Heart left ventricle (tissue), 13 donors: ENCODE measurements around the gene PRSS21.

Source experiments
- POLR2A ChIP-seq, 2 donors: fragments of 450-650 bp; IDR thresholded peaks; one replicate each; pipeline ENCODE4 v1.6.1; 2017; ENCODE audit warnings: antibody characterized with exemption in 2 of 2, mild to moderate bottlenecking in 2 of 2, moderate library complexity in 2 of 2
- TF ChIP-seq, protein P1 (sequence below), 12 donors: fragments of 200-600 bp; sonication (generic) in 4 of 12; IDR thresholded peaks; one replicate each; pipeline versions ENCODE4 v1.5.0 to v1.8.0; 2018 to 2022; ENCODE audit warnings: antibody characterized with exemption in 12 of 12, mild to moderate bottlenecking in 5 of 12
- donor health status: ischemic (EF 13 %, LVEDD 7.1; RV severe dilation, severe dysfunction).
- donor health status: DM: no; HTN: yes; CAD: no.
- donor health status: DM: no; HTN: no; CAD: no.
- donor health status: ischemic (EF 25% LVEDD 6.9; RV normal size, moderate dysfunction).
- donor health status: ischemic (EF 25% LVEDD 5.7; RV mildly dilated, moderate dysfunction).
- donor health status: ischemic (EF 35%, LVEDD 5.7; RV mildly dilated, moderate dysfunction).
- donor health status: nonischemic (EF 11% LVEDD 7.7; RV severe dilation, severe dysfunction).
- donor health status: DM: yes; HTN: yes; CAD: no.
- donor health status: PGD.
- donor health status: ischemic (EF 29% LVEDD 5.4; RV normal size, mild dysfunction).
- donor health status: nonischemic (EF 23%, LVEDD 6.1; RV moderate dilation, normal function).

DNA sequence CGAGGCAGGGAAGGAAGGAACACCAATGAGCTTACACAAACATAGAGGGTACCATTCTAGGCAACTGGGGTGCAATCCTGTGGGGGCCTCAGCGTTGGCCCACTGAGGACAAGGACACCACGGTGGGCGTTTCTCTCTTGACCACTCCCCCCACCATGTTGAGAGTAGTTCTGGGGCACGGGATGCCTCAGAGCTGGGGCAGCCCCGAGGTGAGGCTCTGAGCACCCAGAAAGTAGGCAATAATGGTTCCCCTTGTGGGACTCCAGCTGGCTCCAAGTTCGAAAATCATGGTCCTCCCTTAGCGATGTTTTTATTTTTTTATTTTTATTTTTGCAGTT, 5.1 kb downstream of the PRSS21 start:
- TF ChIP-seq, protein P1, sequence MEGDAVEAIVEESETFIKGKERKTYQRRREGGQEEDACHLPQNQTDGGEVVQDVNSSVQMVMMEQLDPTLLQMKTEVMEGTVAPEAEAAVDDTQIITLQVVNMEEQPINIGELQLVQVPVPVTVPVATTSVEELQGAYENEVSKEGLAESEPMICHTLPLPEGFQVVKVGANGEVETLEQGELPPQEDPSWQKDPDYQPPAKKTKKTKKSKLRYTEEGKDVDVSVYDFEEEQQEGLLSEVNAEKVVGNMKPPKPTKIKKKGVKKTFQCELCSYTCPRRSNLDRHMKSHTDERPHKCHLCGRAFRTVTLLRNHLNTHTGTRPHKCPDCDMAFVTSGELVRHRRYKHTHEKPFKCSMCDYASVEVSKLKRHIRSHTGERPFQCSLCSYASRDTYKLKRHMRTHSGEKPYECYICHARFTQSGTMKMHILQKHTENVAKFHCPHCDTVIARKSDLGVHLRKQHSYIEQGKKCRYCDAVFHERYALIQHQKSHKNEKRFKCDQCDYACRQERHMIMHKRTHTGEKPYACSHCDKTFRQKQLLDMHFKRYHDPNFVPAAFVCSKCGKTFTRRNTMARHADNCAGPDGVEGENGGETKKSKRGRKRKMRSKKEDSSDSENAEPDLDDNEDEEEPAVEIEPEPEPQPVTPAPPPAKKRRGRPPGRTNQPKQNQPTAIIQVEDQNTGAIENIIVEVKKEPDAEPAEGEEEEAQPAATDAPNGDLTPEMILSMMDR (IDR thresholded peaks at IDR 0.05), result no peak
- no peak for TF ChIP-seq POLR2A (IDR thresholded peaks at IDR 0.05)
